ENCODE measurements around the gene ADGB. TPM values are rescaled to one million over a fixed set of nuclear protein-coding genes. Genes with fewer than 3 reads are reported as not detected.

The ADGB gene
- total RNA-seq, 2 experiments from 2014 or later = not detected

DNA sequence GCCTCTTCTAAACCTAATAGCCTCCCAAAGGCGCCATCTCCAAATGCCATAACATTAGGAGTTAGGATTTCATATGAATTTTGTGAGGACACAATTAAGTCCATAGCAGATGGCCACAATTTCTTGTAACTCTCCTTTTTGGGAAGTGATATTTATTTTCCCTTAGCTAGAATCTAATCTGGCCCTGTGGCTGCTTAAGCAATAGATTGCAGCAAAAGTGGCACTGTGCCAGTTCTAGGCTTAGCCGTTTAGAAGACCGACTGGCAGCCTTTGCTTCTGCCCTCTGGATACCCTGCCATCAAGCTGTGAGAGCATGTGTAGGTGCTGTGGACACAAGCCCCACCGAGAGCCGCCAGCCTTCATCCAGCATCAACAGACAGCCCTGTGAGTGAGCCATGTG lies 15.9 kb upstream of the ADGB start:
- intact Hi-C loops (cut with micrococcal nuclease; ENCODE audit: unreplicated experiment) = no loop called here
- no peaks in the 10 kb centered on the region for H3K4me1 ChIP-seq (ENCODE audit: insufficient read depth, low read length, poor library complexity, severe bottlenecking)
- H3K4me3 ChIP-seq (ENCODE audit: low read depth, low read length, poor library complexity, severe bottlenecking) = no peak overlapping the region
- H3K36me3 ChIP-seq (ENCODE audit: insufficient read depth, low read length) = no peaks in the 10 kb centered on the region
- no peak for DNase-seq (ENCODE audit: low spot score)
- H3K9me3 ChIP-seq (ENCODE audit: low read length) = no peaks in the 10 kb centered on the region
- no peaks in the 10 kb centered on the region for H3K79me2 ChIP-seq (ENCODE audit: insufficient read depth, low read depth, low read length)
- no peaks in the 10 kb centered on the region for H4K20me1 ChIP-seq (ENCODE audit: insufficient read depth, low read length)
- H3K27ac ChIP-seq (ENCODE audit: low read depth, low read length, poor library complexity, severe bottlenecking) = no peak overlapping the region
- H3K4me2 ChIP-seq (ENCODE audit: low read length) = no peak overlapping the region
- ChIA-PET POLR2A (interaction anchor here (0.9 to 2.9 kb wide), 2 partner anchors 8 to 47 kb away, joined by 3 to 6 read pairs; no protein-coding TSS in a partner anchor), CTCF (ENCODE audit: unreplicated experiment) (no interaction called here)
- no peak for TF ChIP-seq EZH2phosphoT487 (IDR thresholded peaks at IDR 0.05; ENCODE audit: borderline replicate concordance, low read depth, low read length)
- TF ChIP-seq, protein P1, sequence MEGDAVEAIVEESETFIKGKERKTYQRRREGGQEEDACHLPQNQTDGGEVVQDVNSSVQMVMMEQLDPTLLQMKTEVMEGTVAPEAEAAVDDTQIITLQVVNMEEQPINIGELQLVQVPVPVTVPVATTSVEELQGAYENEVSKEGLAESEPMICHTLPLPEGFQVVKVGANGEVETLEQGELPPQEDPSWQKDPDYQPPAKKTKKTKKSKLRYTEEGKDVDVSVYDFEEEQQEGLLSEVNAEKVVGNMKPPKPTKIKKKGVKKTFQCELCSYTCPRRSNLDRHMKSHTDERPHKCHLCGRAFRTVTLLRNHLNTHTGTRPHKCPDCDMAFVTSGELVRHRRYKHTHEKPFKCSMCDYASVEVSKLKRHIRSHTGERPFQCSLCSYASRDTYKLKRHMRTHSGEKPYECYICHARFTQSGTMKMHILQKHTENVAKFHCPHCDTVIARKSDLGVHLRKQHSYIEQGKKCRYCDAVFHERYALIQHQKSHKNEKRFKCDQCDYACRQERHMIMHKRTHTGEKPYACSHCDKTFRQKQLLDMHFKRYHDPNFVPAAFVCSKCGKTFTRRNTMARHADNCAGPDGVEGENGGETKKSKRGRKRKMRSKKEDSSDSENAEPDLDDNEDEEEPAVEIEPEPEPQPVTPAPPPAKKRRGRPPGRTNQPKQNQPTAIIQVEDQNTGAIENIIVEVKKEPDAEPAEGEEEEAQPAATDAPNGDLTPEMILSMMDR (conservative IDR thresholded peaks at IDR 0.05; ENCODE audit: low read length) = no peak
- H2AFZ ChIP-seq (ENCODE audit: low read length) = no peak overlapping the region
- BruUV-seq (replicated peaks) = no TSS peak
- no peaks in the 10 kb centered on the region for H3K9me2 ChIP-seq (ENCODE audit: insufficient read depth, low read length)

DNA sequence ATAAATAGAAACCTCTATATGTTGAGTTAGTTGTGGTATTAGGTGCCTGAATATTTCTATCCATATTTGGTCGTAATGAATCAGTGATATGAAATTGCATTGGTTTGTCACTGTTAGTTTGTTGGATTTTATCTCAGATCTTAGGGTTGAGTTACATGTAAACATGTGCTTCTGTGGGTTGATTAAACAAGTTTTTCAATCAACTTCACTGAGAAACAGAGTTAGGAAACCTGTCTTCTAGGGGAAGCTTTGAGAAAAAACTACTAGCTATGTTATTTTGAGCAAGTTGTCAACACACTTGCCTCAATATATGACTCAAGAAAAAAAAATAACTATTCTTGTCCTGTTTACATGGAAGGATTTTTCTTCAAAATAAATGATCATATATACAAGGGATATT lies 14.8 kb upstream of the ADGB start:
- BruUV-seq (replicated peaks) = no TSS peak
- H2AFZ ChIP-seq (ENCODE audit: low read length) = no peak overlapping the region
- H3K4me2 ChIP-seq (ENCODE audit: low read length) = no peak overlapping the region
- H3K9me3 ChIP-seq (ENCODE audit: low read length) = no peaks in the 10 kb centered on the region
- DNase-seq (ENCODE audit: low spot score) = no peak
- H3K9me2 ChIP-seq (ENCODE audit: insufficient read depth, low read length) = no peaks in the 10 kb centered on the region
- TF ChIP-seq, protein P1 (conservative IDR thresholded peaks at IDR 0.05; ENCODE audit: low read length) = no peak
- TF ChIP-seq EZH2phosphoT487 (IDR thresholded peaks at IDR 0.05; ENCODE audit: borderline replicate concordance, low read depth, low read length) = no peak
- H4K20me1 ChIP-seq (ENCODE audit: insufficient read depth, low read length) = no peaks in the 10 kb centered on the region
- intact Hi-C loops (cut with micrococcal nuclease; ENCODE audit: unreplicated experiment) = no loop called here
- no peak overlapping the region for H3K27ac ChIP-seq (ENCODE audit: low read depth, low read length, poor library complexity, severe bottlenecking)
- H3K4me3 ChIP-seq (ENCODE audit: low read depth, low read length, poor library complexity, severe bottlenecking) = no peak overlapping the region
- ChIA-PET CTCF (ENCODE audit: unreplicated experiment) (no interaction called here), POLR2A (interaction anchor here (0.7 to 0.9 kb wide), 2 partner anchors 48 to 269 kb away, joined by 3 read pairs; no protein-coding TSS in a partner anchor)
- H3K79me2 ChIP-seq (ENCODE audit: insufficient read depth, low read depth, low read length) = no peaks in the 10 kb centered on the region
- no peaks in the 10 kb centered on the region for H3K36me3 ChIP-seq (ENCODE audit: insufficient read depth, low read length)
- no peaks in the 10 kb centered on the region for H3K4me1 ChIP-seq (ENCODE audit: insufficient read depth, low read length, poor library complexity, severe bottlenecking)

DNA sequence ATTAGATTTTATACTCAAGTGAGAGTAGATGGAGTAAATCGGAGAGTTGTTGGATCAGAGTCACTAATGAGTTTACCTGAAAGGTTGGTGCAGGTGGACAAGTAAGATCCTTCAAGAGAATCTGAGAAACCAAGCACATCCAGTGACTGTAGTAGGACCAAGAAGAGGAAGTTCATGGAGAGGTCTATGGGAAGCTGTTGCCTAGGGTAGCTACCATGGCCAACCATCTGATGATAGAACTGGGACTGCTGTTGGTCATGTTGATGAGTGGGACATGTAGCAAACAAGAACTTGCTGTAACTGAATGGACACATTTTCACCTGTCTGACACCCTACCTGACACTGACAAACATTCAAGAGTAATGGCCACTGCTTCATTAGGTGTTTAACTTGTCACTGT lies 11.3 kb upstream of the ADGB start:
- Histone ChIP-seq H3K9me2 (ENCODE audit: insufficient read depth, low read length) (no peaks in the 10 kb centered on the region), H3K4me2 (ENCODE audit: low read length) (no peak overlapping the region), H3K27ac (ENCODE audit: low read depth, low read length, poor library complexity, severe bottlenecking) (no peak overlapping the region), H3K4me3 (ENCODE audit: low read depth, low read length, poor library complexity, severe bottlenecking) (no peak overlapping the region), H3K9me3 (ENCODE audit: low read length) (no peaks in the 10 kb centered on the region), H4K20me1 (ENCODE audit: insufficient read depth, low read length) (no peaks in the 10 kb centered on the region), H3K79me2 (ENCODE audit: insufficient read depth, low read depth, low read length) (no peaks in the 10 kb centered on the region), H2AFZ (ENCODE audit: low read length) (no peak overlapping the region), H3K36me3 (ENCODE audit: insufficient read depth, low read length) (no peaks in the 10 kb centered on the region), H3K4me1 (ENCODE audit: insufficient read depth, low read length, poor library complexity, severe bottlenecking) (no peaks in the 10 kb centered on the region)
- ChIA-PET POLR2A (interaction anchor here (1.2 kb wide), 1 partner anchor 9 kb away, joined by 4 read pairs; no protein-coding TSS in a partner anchor), CTCF (ENCODE audit: unreplicated experiment) (no interaction called here)
- DNase-seq (ENCODE audit: low spot score) = no peak
- intact Hi-C loops (cut with micrococcal nuclease; ENCODE audit: unreplicated experiment) = no loop called here
- TF ChIP-seq, protein P1 (conservative IDR thresholded peaks at IDR 0.05; ENCODE audit: low read length) = no peak
- TF ChIP-seq EZH2phosphoT487 (IDR thresholded peaks at IDR 0.05; ENCODE audit: borderline replicate concordance, low read depth, low read length) = no peak
- BruUV-seq (replicated peaks) = no TSS peak

All from OCI-LY7 (cell line).